ENCODE data around the gene MDM1. TPM values are rescaled to one million over a fixed set of nuclear protein-coding genes. Genes with fewer than 3 reads are reported as not detected.

MDM1 gene
- total and polyA plus RNA-seq, 2 experiments from 2014 or later, result 13.6 to 18.9 TPM

GRCh38 chr12:68290126-68290525 lies 42.0 kb downstream of the MDM1 start:
- H2AFZ ChIP-seq, result no peak overlapping the region
- H3K4me3 Mint-ChIP-seq, result no peak overlapping the region
- DNase-seq (ENCODE audit: low spot score), result no peak
- TF ChIP-seq EZH2phosphoT487 (IDR thresholded peaks at IDR 0.05; ENCODE audit: unreplicated experiment) (no peak), ZNF114 (CRISPR knock-in tag; IDR thresholded peaks at IDR 0.05) (no peak), ZNF331 (CRISPR knock-in tag; IDR thresholded peaks at IDR 0.05; ENCODE audit: low read depth) (no peak), STAT1 (IDR thresholded peaks at IDR 0.05; ENCODE audit: unreplicated experiment) (no peak), ETS1 (IDR thresholded peaks at IDR 0.05) (no peak), NANOG (IDR thresholded peaks at IDR 0.05; ENCODE audit: borderline replicate concordance) (no peak), CREB1 (CRISPR knock-in tag; IDR thresholded peaks at IDR 0.05; ENCODE audit: low read depth) (no peak), POLR2AphosphoS5 (IDR thresholded peaks at IDR 0.05; ENCODE audit: low read depth) (no peak), JUNB (IDR thresholded peaks at IDR 0.05; ENCODE audit: unreplicated experiment) (no peak), REST (IDR thresholded peaks at IDR 0.05; ENCODE audit: unreplicated experiment) (no peak), EZH2 (IDR thresholded peaks at IDR 0.05; ENCODE audit: low read depth, unreplicated experiment) (no peak), ZNF462 (CRISPR knock-in tag; IDR thresholded peaks at IDR 0.05) (no peak)
- no peaks in the 10 kb centered on the region for H3K36me3 Mint-ChIP-seq (ENCODE audit: low read depth)
- H3K9me3 Mint-ChIP-seq, result no peaks in the 10 kb centered on the region
- ATAC-seq, result no peak
- H3K4me1 ChIP-seq (ENCODE audit: insufficient read depth), result no peaks in the 10 kb centered on the region
- H3K79me2 ChIP-seq (replicated peaks; ENCODE audit: insufficient read depth), result no peaks in the 10 kb centered on the region
- H3K27ac Mint-ChIP-seq, result no peak overlapping the region
- peaks cover 3% of the 10 kb centered on the region; the same call in 2 of the 3 replicates for H3K4me1 Mint-ChIP-seq
- no peaks in the 10 kb centered on the region for H3F3A ChIP-seq (replicated peaks; ENCODE audit: low read depth)
- H3K36me3 ChIP-seq (ENCODE audit: insufficient read depth), result no peaks in the 10 kb centered on the region
- no peak overlapping the region for H3K27ac ChIP-seq (ENCODE audit: low read depth)
- H4K20me1 ChIP-seq (replicated peaks; ENCODE audit: insufficient read depth), result no peaks in the 10 kb centered on the region
- H3K4me3 ChIP-seq, result no peak overlapping the region
- H3K9me2 ChIP-seq (ENCODE audit: insufficient read depth), result no peaks in the 10 kb centered on the region
- no peaks in the 10 kb centered on the region for H3K27me3 Mint-ChIP-seq (ENCODE audit: insufficient read depth, low read depth, poor library complexity)
- H3K4me2 ChIP-seq, result no peak overlapping the region
- H3K27me3 ChIP-seq (ENCODE audit: insufficient read depth), result no peaks in the 10 kb centered on the region

Data from GM23338 (cell line).